ENCODE results near the gene TMEM132A. TPM values are rescaled to one million over a fixed set of nuclear protein-coding genes. Genes with fewer than 3 reads are reported as not detected.

Gene TMEM132A
- total and polyA plus RNA-seq, 10 of the 15 experiments (the other 5 are each of a cell fraction or from before 2014, with no cell fraction given) = 0.16 to 25.0 (median 4.3) TPM

DNA sequence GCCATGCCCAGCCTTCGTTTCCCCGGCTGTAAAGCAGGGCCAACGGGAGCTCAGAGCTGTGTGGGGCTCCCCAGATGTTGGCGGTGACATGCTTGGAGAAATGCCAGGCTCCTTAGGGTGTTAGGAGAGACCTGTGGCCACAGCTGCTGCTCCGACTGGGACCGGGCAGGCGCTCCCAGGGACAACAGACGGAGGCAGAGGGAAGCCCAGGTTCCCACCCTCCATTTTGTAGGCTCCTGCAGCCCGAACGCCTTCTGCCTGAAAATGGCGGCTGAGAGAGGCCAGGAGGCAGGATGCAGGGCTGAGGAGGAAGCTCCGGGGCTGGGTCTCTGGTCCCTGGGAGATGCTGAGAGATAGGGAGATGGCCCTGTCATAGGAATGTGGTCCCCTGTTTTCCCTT lies 57.3 kb downstream of the TMEM132A start:
- TF ChIP-seq YY1 (IDR thresholded peaks at IDR 0.05; ENCODE audit: low read depth, low read length) = peak; percentile 56; the same call in 1 of the 2 replicates
- no peak for TF ChIP-seq FOS (IDR thresholded peaks at IDR 0.05; ENCODE audit: borderline replicate concordance, extremely low read depth, insufficient read length)
- H4K20me1 ChIP-seq (ENCODE audit: control insufficient read depth, insufficient read depth) = no peaks in the 10 kb centered on the region
- H3K4me2 ChIP-seq (ENCODE audit: control insufficient read depth, insufficient read depth) = no peak overlapping the region
- no peak overlapping the region for H3K4me3 ChIP-seq
- no peaks in the 10 kb centered on the region for H3K36me3 ChIP-seq (ENCODE audit: control insufficient read depth in 2 of 2, insufficient read depth in 2 of 2, low read length in 1 of 2)
- no peaks in the 10 kb centered on the region for H3K9me3 ChIP-seq (replicated peaks; ENCODE audit: control insufficient read depth, insufficient read depth, low read length)
- 61% methylated on average over 12 of the region's 12 CpGs for WGBS (ENCODE audit: insufficient coverage, insufficient replicate concordance, low lambda C conversion rate, missing lambda C conversion rate)
- no peaks in the 10 kb centered on the region for H3K79me2 ChIP-seq (ENCODE audit: control insufficient read depth, insufficient read depth, low read length)
- no peak overlapping the region for H3K9ac ChIP-seq (ENCODE audit: control insufficient read depth, insufficient read depth, low read length)
- in situ Hi-C loops (cut with MboI) (no loop called here), intact Hi-C loops (cut with micrococcal nuclease; ENCODE audit: unreplicated experiment) (no loop called here)
- BruUV-seq (replicated peaks) = no TSS peak
- no peak for ATAC-seq
- no peaks in the 10 kb centered on the region for H3K27me3 ChIP-seq (replicated peaks in 1 of 2; ENCODE audit: control insufficient read depth in 2 of 2, insufficient read depth in 2 of 2, low read length in 1 of 2)
- CTCF ChIA-PET = interaction anchor here (4.7 kb wide), 1 partner anchor 11 kb away, joined by 21 read pairs; the partner anchor contains the start of gene CD6
- H3K27ac ChIP-seq (ENCODE audit: control insufficient read depth, insufficient read depth) = no peak overlapping the region
- no peak for FAIRE-seq
- no peak overlapping the region for H2AFZ ChIP-seq (ENCODE audit: control insufficient read depth, low read depth, low read length)
- DNase-seq (ENCODE audit: low read depth, low spot score) = no peak
- SMC1A ChIA-PET (ENCODE audit: uncharacterized antibody, unreplicated experiment) = no interaction called here
- POLR2A ChIA-PET = no interaction called here
- RAD21 ChIA-PET (ENCODE audit: unreplicated experiment) = no interaction called here
- H3K4me1 ChIP-seq (ENCODE audit: control insufficient read depth, insufficient read depth, low read length) = no peaks in the 10 kb centered on the region

DNA sequence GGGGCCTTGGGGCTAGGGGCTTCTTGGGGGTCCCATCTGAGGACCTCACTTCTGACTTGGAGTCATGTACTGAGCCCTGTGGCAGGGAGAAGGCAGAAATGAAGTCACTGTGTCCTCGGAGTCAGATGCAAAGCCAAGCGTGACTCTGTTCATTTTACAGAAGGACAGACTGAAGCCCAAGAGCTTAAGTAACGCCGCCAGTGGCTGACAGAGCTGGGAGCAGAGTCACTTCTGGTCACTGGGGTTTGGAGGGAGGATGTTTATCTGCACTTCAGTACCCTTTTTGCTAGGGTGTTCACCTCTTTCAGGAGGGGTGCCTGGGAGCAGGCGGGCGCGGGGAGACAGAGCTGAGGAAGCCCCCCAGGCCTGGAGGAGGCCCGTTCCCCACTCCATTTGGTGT lies 57.9 kb downstream of the TMEM132A start:
- no peaks in the 10 kb centered on the region for H3K79me2 ChIP-seq (ENCODE audit: control insufficient read depth, insufficient read depth, low read length)
- 55% methylated on average over 8 of the region's 8 CpGs for WGBS (ENCODE audit: insufficient coverage, insufficient replicate concordance, low lambda C conversion rate, missing lambda C conversion rate)
- H3K36me3 ChIP-seq (ENCODE audit: control insufficient read depth in 2 of 2, insufficient read depth in 2 of 2, low read length in 1 of 2) = no peaks in the 10 kb centered on the region
- FAIRE-seq (no peak), DNase-seq (ENCODE audit: low read depth, low spot score) (no peak), ATAC-seq (no peak)
- no peaks in the 10 kb centered on the region for H3K4me1 ChIP-seq (ENCODE audit: control insufficient read depth, insufficient read depth, low read length)
- H3K9ac ChIP-seq (ENCODE audit: control insufficient read depth, insufficient read depth, low read length) = no peak overlapping the region
- TF ChIP-seq, protein P1, sequence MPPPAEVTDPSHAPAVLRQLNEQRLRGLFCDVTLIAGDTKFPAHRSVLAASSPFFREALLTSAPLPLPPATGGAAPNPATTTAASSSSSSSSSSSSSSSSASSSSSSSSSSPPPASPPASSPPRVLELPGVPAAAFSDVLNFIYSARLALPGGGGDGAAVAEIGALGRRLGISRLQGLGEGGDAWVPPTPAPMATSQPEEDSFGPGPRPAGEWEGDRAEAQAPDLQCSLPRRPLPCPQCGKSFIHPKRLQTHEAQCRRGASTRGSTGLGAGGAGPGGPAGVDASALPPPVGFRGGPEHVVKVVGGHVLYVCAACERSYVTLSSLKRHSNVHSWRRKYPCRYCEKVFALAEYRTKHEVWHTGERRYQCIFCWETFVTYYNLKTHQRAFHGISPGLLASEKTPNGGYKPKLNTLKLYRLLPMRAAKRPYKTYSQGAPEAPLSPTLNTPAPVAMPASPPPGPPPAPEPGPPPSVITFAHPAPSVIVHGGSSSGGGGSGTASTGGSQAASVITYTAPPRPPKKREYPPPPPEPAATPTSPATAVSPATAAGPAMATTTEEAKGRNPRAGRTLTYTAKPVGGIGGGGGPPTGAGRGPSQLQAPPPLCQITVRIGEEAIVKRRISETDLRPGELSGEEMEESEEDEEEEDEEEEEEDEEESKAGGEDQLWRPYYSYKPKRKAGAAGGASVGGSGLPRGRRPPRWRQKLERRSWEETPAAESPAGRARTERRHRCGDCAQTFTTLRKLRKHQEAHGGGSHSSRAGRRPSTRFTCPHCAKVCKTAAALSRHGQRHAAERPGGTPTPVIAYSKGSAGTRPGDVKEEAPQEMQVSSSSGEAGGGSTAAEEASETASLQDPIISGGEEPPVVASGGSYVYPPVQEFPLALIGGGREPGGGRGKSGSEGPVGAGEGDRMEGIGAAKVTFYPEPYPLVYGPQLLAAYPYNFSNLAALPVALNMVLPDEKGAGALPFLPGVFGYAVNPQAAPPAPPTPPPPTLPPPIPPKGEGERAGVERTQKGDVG (CRISPR knock-in tag; IDR thresholded peaks at IDR 0.05) = no peak
- TF ChIP-seq POLR2AphosphoS5 (IDR thresholded peaks at IDR 0.05; ENCODE audit: low read length) = no peak
- no peak for TF ChIP-seq PAX8 (IDR thresholded peaks at IDR 0.05)
- TF ChIP-seq, protein P2, sequence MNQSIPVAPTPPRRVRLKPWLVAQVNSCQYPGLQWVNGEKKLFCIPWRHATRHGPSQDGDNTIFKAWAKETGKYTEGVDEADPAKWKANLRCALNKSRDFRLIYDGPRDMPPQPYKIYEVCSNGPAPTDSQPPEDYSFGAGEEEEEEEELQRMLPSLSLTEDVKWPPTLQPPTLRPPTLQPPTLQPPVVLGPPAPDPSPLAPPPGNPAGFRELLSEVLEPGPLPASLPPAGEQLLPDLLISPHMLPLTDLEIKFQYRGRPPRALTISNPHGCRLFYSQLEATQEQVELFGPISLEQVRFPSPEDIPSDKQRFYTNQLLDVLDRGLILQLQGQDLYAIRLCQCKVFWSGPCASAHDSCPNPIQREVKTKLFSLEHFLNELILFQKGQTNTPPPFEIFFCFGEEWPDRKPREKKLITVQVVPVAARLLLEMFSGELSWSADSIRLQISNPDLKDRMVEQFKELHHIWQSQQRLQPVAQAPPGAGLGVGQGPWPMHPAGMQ (IDR thresholded peaks at IDR 0.05; ENCODE audit: borderline replicate concordance) = no peak
- no peak for TF ChIP-seq TBL1XR1 (IDR thresholded peaks at IDR 0.05; ENCODE audit: low read depth, low read length)
- TF ChIP-seq NFXL1 (IDR thresholded peaks at IDR 0.05; ENCODE audit: borderline replicate concordance) = no peak
- TF ChIP-seq HDGF (IDR thresholded peaks at IDR 0.05) = no peak
- TF ChIP-seq, protein P3, sequence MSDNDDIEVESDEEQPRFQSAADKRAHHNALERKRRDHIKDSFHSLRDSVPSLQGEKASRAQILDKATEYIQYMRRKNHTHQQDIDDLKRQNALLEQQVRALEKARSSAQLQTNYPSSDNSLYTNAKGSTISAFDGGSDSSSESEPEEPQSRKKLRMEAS (IDR thresholded peaks at IDR 0.05; ENCODE audit: low read depth, low read length) = no peak
- no peak overlapping the region for H3K4me2 ChIP-seq (ENCODE audit: control insufficient read depth, insufficient read depth)
- no peak overlapping the region for H3K27ac ChIP-seq (ENCODE audit: control insufficient read depth, insufficient read depth)
- H2AFZ ChIP-seq (ENCODE audit: control insufficient read depth, low read depth, low read length) = no peak overlapping the region
- ChIA-PET RAD21 (ENCODE audit: unreplicated experiment) (interaction anchor here (1.0 kb wide), 1 partner anchor 79 kb away, joined by 3 read pairs; no protein-coding TSS in a partner anchor), CTCF (interaction anchor here (4.7 kb wide), 1 partner anchor 12 kb away, joined by 21 read pairs; the partner anchor contains the start of gene CD6), SMC1A (ENCODE audit: uncharacterized antibody, unreplicated experiment) (no interaction called here), POLR2A (no interaction called here)
- H3K4me3 ChIP-seq = no peak overlapping the region
- no peaks in the 10 kb centered on the region for H4K20me1 ChIP-seq (ENCODE audit: control insufficient read depth, insufficient read depth)
- no peaks in the 10 kb centered on the region for H3K27me3 ChIP-seq (replicated peaks in 1 of 2; ENCODE audit: control insufficient read depth in 2 of 2, insufficient read depth in 2 of 2, low read length in 1 of 2)
- in situ Hi-C loops (cut with MboI) (no loop called here), intact Hi-C loops (cut with micrococcal nuclease; ENCODE audit: unreplicated experiment) (no loop called here)
- no TSS peak for BruUV-seq (replicated peaks)
- H3K9me3 ChIP-seq (replicated peaks; ENCODE audit: control insufficient read depth, insufficient read depth, low read length) = no peaks in the 10 kb centered on the region
